ENCODE results near the gene CFAP20DC.

CFAP20DC gene

GRCh38 chr3:59043391-59043790 lies 6.4 kb downstream of the CFAP20DC start:
- Histone ChIP-seq H3K9me2 (replicated peaks; ENCODE audit: insufficient read depth, low read length) (no peaks in the 10 kb centered on the region), H3K4me3 (ENCODE audit: low read length) (no peak overlapping the region), H3K36me3 (replicated peaks; ENCODE audit: insufficient read depth, low read length) (no peaks in the 10 kb centered on the region), H3K9ac (ENCODE audit: low read length) (no peak overlapping the region), H3K4me2 (ENCODE audit: low read depth, low read length) (no peak overlapping the region), H3K27ac (ENCODE audit: low read length) (no peak overlapping the region), H4K20me1 (ENCODE audit: insufficient read depth, low read length) (no peaks in the 10 kb centered on the region), H3F3A (ENCODE audit: insufficient read depth, low read length) (no peaks in the 10 kb centered on the region), H3K27me3 (replicated peaks; ENCODE audit: insufficient read depth, low read length) (no peaks in the 10 kb centered on the region), H3K79me2 (ENCODE audit: low read length) (no peaks in the 10 kb centered on the region), H3K4me1 (ENCODE audit: low read length) (no peaks in the 10 kb centered on the region), H3K9me3 (replicated peaks; ENCODE audit: insufficient read depth, low read length) (no peaks in the 10 kb centered on the region), H2AFZ (ENCODE audit: low read length) (no peak overlapping the region)
- no peak for TF ChIP-seq CTCF (IDR thresholded peaks at IDR 0.05; ENCODE audit: low read length)
- TF ChIP-seq EZH2 (optimal IDR thresholded peaks at IDR 0.05; ENCODE audit: low read depth, low read length): no peak
- no peak for TF ChIP-seq EZH2phosphoT487 (IDR thresholded peaks at IDR 0.05; ENCODE audit: low read length)
- DNase-seq: no peak

GRCh38 chr3:59040902-59041301 lies 8.9 kb downstream of the CFAP20DC start:
- H3F3A ChIP-seq (ENCODE audit: insufficient read depth, low read length): no peaks in the 10 kb centered on the region
- H3K27ac ChIP-seq (ENCODE audit: low read length): no peak overlapping the region
- H3K9me3 ChIP-seq (replicated peaks; ENCODE audit: insufficient read depth, low read length): no peaks in the 10 kb centered on the region
- H2AFZ ChIP-seq (ENCODE audit: low read length): no peak overlapping the region
- DNase-seq: no peak
- H3K79me2 ChIP-seq (ENCODE audit: low read length): no peaks in the 10 kb centered on the region
- H3K9me2 ChIP-seq (replicated peaks; ENCODE audit: insufficient read depth, low read length): no peaks in the 10 kb centered on the region
- H4K20me1 ChIP-seq (ENCODE audit: insufficient read depth, low read length): no peaks in the 10 kb centered on the region
- TF ChIP-seq EZH2phosphoT487 (IDR thresholded peaks at IDR 0.05; ENCODE audit: low read length): no peak
- TF ChIP-seq EZH2 (optimal IDR thresholded peaks at IDR 0.05; ENCODE audit: low read depth, low read length): no peak
- TF ChIP-seq CTCF (IDR thresholded peaks at IDR 0.05; ENCODE audit: low read length): no peak
- no peaks in the 10 kb centered on the region for H3K4me1 ChIP-seq (ENCODE audit: low read length)
- no peaks in the 10 kb centered on the region for H3K36me3 ChIP-seq (replicated peaks; ENCODE audit: insufficient read depth, low read length)
- H3K4me3 ChIP-seq (ENCODE audit: low read length): no peak overlapping the region
- H3K27me3 ChIP-seq (replicated peaks; ENCODE audit: insufficient read depth, low read length): no peaks in the 10 kb centered on the region
- no peak overlapping the region for H3K9ac ChIP-seq (ENCODE audit: low read length)
- no peak overlapping the region for H3K4me2 ChIP-seq (ENCODE audit: low read depth, low read length)

GRCh38 chr3:59027607-59028006 lies 22.2 kb downstream of the CFAP20DC start:
- H3K4me2 ChIP-seq (ENCODE audit: low read depth, low read length): peak overlapping the region; percentile 28; the same call in 1 of the 2 replicates
- 0 out of 2 replicates have a peak, but pooled peaks cover 6% of the 10 kb centered on the region for H3F3A ChIP-seq (ENCODE audit: insufficient read depth, low read length)
- no peak overlapping the region for H3K9ac ChIP-seq (ENCODE audit: low read length)
- no peaks in the 10 kb centered on the region for H3K9me2 ChIP-seq (replicated peaks; ENCODE audit: insufficient read depth, low read length)
- H4K20me1 ChIP-seq (ENCODE audit: insufficient read depth, low read length): no peaks in the 10 kb centered on the region
- peak overlapping the region; percentile 4; the same call in 1 of the 2 replicates for H3K4me3 ChIP-seq (ENCODE audit: low read length)
- peak overlapping the region; percentile 40; the same call in 1 of the 2 replicates for H3K27ac ChIP-seq (ENCODE audit: low read length)
- no peak overlapping the region for H2AFZ ChIP-seq (ENCODE audit: low read length)
- H3K36me3 ChIP-seq (replicated peaks; ENCODE audit: insufficient read depth, low read length): no peaks in the 10 kb centered on the region
- peaks cover 10% of the 10 kb centered on the region; the same call in 1 of the 2 replicates for H3K4me1 ChIP-seq (ENCODE audit: low read length)
- no peaks in the 10 kb centered on the region for H3K9me3 ChIP-seq (replicated peaks; ENCODE audit: insufficient read depth, low read length)
- TF ChIP-seq EZH2phosphoT487 (IDR thresholded peaks at IDR 0.05; ENCODE audit: low read length): no peak
- no peak for TF ChIP-seq EZH2 (optimal IDR thresholded peaks at IDR 0.05; ENCODE audit: low read depth, low read length)
- TF ChIP-seq CTCF (IDR thresholded peaks at IDR 0.05; ENCODE audit: low read length): no peak
- H3K27me3 ChIP-seq (replicated peaks; ENCODE audit: insufficient read depth, low read length): no peaks in the 10 kb centered on the region
- no peaks in the 10 kb centered on the region for H3K79me2 ChIP-seq (ENCODE audit: low read length)
- DNase-seq: peak; percentile 69
